ENCODE measurements around the gene ZWILCH. TPM values are rescaled to one million over a fixed set of nuclear protein-coding genes. Genes with fewer than 3 reads are reported as not detected.
"Not testable (repeated sequence)": the region's sequence is repeated elsewhere in the genome, so short reads cannot be mapped to it uniquely, and the experiment has no call there.

Gene ZWILCH
- polyA plus RNA-seq (2012; ENCODE audit: insufficient read depth, insufficient read length, low read depth), result 3.6 TPM

GRCh38 chr15:66504563-66505429, at the start of gene ZWILCH, which contains the start of gene RPL4:
ZWILCH (plus strand) TSS chr15:66505326; CDS start chr15:66505339, 13 bp downstream.
RPL4 (minus strand) TSS chr15:66504855; CDS start chr15:66504790, 65 bp downstream.
- TF ChIP-seq CTCF (IDR thresholded peaks at IDR 0.05; ENCODE audit: low read depth, low read length), result no peak
- H3K27me3 ChIP-seq, result no peaks in the 10 kb centered on the region
- H3K36me3 ChIP-seq, result peaks cover 52% of the 10 kb centered on the region
- DNase-seq, result peak; percentile 76
- no peaks in the 10 kb centered on the region for H3K9me3 ChIP-seq
- peak within 1 kb of the TSS; percentile 86 for H3K4me3 ChIP-seq (ENCODE audit: low read depth, low read length)
- H3K4me1 ChIP-seq, result no peaks in the 10 kb centered on the region

- Histone ChIP-seq H3K36me3 (no peaks in the 10 kb centered on the region), H3K27me3 (no peaks in the 10 kb centered on the region), H3K4me1 (0 out of 2 replicates have a peak, but pooled peaks cover 3% of the 10 kb centered on the region), H3K9me3 (no peaks in the 10 kb centered on the region), H3K4me3 (ENCODE audit: low read depth, low read length) (no peak overlapping the region)
- no peak for TF ChIP-seq CTCF (IDR thresholded peaks at IDR 0.05; ENCODE audit: low read depth, low read length)
- DNase-seq, result no peak
These were observed 48.9 kb upstream of the ZWILCH start for GRCh38 chr15:66456211-66456610.

GRCh38 chr15:66459818-66460615, 45.1 kb upstream of the ZWILCH start:
- H3K4me1 ChIP-seq, result 0 out of 2 replicates have a peak, but pooled peaks cover 3% of the 10 kb centered on the region
- no peak for DNase-seq
- H3K4me3 ChIP-seq (ENCODE audit: low read depth, low read length), result no peak overlapping the region
- TF ChIP-seq CTCF (IDR thresholded peaks at IDR 0.05; ENCODE audit: low read depth, low read length), result no peak
- H3K27me3 ChIP-seq, result no peaks in the 10 kb centered on the region
- H3K36me3 ChIP-seq, result no peaks in the 10 kb centered on the region; the same call in 1 of the 2 replicates
- no peaks in the 10 kb centered on the region for H3K9me3 ChIP-seq

- H3K9me3 ChIP-seq; DNase-seq; H3K36me3 ChIP-seq; H3K4me1 ChIP-seq; H3K4me3 ChIP-seq (ENCODE audit: low read depth, low read length); H3K27me3 ChIP-seq: not testable (repeated sequence)
These were observed 43.8 kb upstream of the ZWILCH start for GRCh38 chr15:66461294-66461693.

GRCh38 chr15:66461917-66462316, 43.2 kb upstream of the ZWILCH start:
- TF ChIP-seq CTCF (IDR thresholded peaks at IDR 0.05; ENCODE audit: low read depth, low read length), result no peak
- H3K36me3 ChIP-seq, result no peaks in the 10 kb centered on the region; the same call in 1 of the 2 replicates
- H3K27me3 ChIP-seq, result no peaks in the 10 kb centered on the region
- H3K4me1 ChIP-seq, result no peaks in the 10 kb centered on the region
- no peak for DNase-seq
- H3K9me3 ChIP-seq, result no peaks in the 10 kb centered on the region
- no peak overlapping the region for H3K4me3 ChIP-seq (ENCODE audit: low read depth, low read length)

- DNase-seq, result no peak
- no peak for TF ChIP-seq CTCF (IDR thresholded peaks at IDR 0.05; ENCODE audit: low read depth, low read length)
- Histone ChIP-seq H3K36me3 (no peaks in the 10 kb centered on the region; the same call in 1 of the 2 replicates), H3K27me3 (no peaks in the 10 kb centered on the region), H3K4me3 (ENCODE audit: low read depth, low read length) (no peak overlapping the region), H3K9me3 (no peaks in the 10 kb centered on the region), H3K4me1 (no peaks in the 10 kb centered on the region)
These were observed 42.5 kb upstream of the ZWILCH start for GRCh38 chr15:66462627-66463026.

GRCh38 chr15:66465294-66465693, 39.8 kb upstream of the ZWILCH start:
- not testable (repeated sequence) for H3K27me3 ChIP-seq; H3K9me3 ChIP-seq; H3K36me3 ChIP-seq; H3K4me1 ChIP-seq; DNase-seq; H3K4me3 ChIP-seq (ENCODE audit: low read depth, low read length)

GRCh38 chr15:66467162-66468040, 37.7 kb upstream of the ZWILCH start:
- not testable (repeated sequence) for DNase-seq; H3K36me3 ChIP-seq; H3K27me3 ChIP-seq; H3K9me3 ChIP-seq; H3K4me1 ChIP-seq; H3K4me3 ChIP-seq (ENCODE audit: low read depth, low read length)

- H3K4me3 ChIP-seq (ENCODE audit: low read depth, low read length); H3K27me3 ChIP-seq; H3K9me3 ChIP-seq; H3K4me1 ChIP-seq; H3K36me3 ChIP-seq; DNase-seq: not testable (repeated sequence)
These were observed 34.3 kb upstream of the ZWILCH start for GRCh38 chr15:66470825-66471224.
